Measurements from ENCODE around the gene TSEN54. TPM values are rescaled to one million over a fixed set of nuclear protein-coding genes. Genes with fewer than 3 reads are reported as not detected.
"Not testable (repeated sequence)": the region's sequence is repeated elsewhere in the genome, so short reads cannot be mapped to it uniquely, and the experiment has no call there.

The TSEN54 gene
- total RNA-seq, result 61.7 and 66.4 TPM in 2 replicates

DNA sequence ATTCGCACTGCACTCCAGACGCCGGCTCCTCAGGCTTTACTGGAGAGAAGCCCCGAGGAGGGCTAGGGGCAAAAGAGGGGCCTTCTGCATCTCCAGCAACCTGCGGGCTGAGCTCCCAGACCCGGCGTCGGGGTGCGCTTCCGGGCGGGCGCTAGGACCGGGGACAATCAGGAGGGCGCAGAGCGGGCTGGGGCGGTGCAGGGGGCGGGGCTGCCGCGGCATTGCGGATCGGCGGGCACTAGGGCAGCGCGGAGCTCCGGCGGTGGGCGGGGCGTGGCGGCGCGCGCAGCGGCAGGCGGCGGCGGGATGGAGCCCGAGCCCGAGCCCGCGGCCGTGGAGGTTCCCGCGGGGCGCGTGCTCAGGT is at the start of gene TSEN54:
Gene TSEN54, plus strand, starts transcription at position 274 of the 364 bp plus-strand sequence. Its CDS starts 33 bp downstream, at position 307.
- H3K36me3 Mint-ChIP-seq (ENCODE audit: low read depth), result peaks cover 21% of the 10 kb centered on the region
- DNase-seq, result peak; percentile 99
- H3K27ac Mint-ChIP-seq, result peak within 1 kb of the TSS; percentile 57
- H3K4me3 Mint-ChIP-seq, result peak within 1 kb of the TSS; percentile 82
- H3K4me1 Mint-ChIP-seq, result peaks cover 22% of the 10 kb centered on the region
- H3K9me3 Mint-ChIP-seq, result no peaks in the 10 kb centered on the region
- peaks cover 7% of the 10 kb centered on the region for H3K27me3 Mint-ChIP-seq
- intact Hi-C loops (cut with micrococcal nuclease), result loop anchor here (1.0 to 10.0 kb wide), 5 partner anchors 9 to 221 kb away; partner anchors contain the start of genes LLGL2 and TMEM94

DNA sequence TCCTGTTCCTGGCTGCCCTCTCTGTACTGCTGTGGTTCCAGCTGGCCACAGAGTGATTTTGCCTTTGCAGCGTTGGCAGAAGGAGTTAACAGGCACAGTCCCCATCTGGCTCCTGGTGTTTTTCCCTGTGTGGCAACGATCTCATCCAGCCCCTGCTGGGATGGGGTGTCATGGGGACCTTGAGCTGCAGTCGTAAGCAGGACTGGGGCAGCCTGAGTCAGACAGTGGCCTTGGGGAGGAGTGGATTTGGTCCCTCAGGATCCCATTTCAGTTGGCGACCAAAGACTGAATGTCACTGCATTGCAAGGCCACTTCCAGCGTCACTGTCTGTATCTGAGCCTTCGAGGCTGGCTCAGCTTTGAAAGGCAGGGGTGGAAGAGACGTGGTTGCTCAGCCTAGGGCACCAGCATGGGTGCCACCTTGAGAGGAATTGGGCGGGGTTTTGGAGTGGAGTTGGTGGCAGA is 48.0 kb upstream of the TSEN54 start:
- peaks cover 23% of the 10 kb centered on the region for H3K36me3 Mint-ChIP-seq (ENCODE audit: low read depth)
- peaks cover 7% of the 10 kb centered on the region for H3K4me1 Mint-ChIP-seq
- H3K4me3 Mint-ChIP-seq, result no peak overlapping the region
- no peak overlapping the region for H3K27ac Mint-ChIP-seq
- H3K27me3 Mint-ChIP-seq, result no peaks in the 10 kb centered on the region
- DNase-seq, result no peak
- H3K9me3 Mint-ChIP-seq, result no peaks in the 10 kb centered on the region
- intact Hi-C loops (cut with micrococcal nuclease), result no loop called here

DNA sequence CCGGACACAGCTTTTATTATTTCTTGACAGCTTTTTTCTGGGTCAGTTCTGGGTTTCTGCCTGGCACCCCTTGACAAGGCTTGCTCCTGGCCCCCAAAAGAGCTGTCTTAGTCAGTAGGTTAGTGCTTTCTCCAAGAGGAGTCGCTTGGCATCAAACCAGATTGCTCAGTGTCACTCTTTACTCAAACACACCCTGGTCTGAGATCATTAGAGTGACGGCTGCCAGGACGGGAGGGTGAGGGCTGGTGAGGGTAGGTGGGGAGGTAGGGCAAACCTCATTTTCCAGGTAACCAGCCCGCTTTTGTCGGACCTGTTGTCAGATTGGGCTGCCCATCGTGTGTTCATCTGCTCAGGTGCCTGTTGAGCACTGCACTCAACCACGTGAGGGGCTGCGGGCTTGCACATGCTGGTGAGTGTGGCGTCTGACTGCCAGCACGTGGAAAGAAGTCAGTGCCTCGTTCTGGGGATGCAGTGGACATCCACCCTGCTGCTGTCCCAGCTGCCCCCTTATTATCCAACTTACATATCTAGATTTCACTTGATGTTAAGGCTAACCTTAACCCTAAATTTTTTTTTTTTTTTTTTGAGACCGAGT is 47.5 kb upstream of the TSEN54 start:
- peaks cover 6% of the 10 kb centered on the region for H3K4me1 Mint-ChIP-seq

DNA sequence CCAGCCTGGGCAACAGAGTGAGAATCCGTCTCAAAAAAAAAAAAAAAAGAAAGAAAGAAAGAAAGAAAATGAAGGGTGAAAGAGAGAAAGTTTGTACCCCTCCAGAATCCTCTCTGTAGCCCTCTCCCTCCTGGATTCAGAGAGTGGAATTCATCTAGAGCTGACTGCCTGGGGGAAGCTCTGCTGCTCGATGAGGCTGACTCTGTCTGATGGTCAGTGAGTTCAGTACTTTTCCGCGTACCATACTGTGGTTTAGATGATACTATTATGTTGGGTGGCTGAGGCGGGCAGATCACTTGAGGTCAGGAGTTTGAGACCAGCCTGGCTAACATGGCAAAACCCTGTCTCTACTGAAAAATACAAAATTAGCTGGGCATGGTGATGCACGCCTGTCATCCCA is 45.1 kb upstream of the TSEN54 start:
- no peak overlapping the region for H3K4me3 Mint-ChIP-seq
- H3K36me3 Mint-ChIP-seq (ENCODE audit: low read depth), result peaks cover 21% of the 10 kb centered on the region
- H3K4me1 Mint-ChIP-seq, result peaks cover 2% of the 10 kb centered on the region
- no peaks in the 10 kb centered on the region for H3K27me3 Mint-ChIP-seq
- DNase-seq, result no peak
- no peak overlapping the region for H3K27ac Mint-ChIP-seq
- H3K9me3 Mint-ChIP-seq, result no peaks in the 10 kb centered on the region
- intact Hi-C loops (cut with micrococcal nuclease), result no loop called here

More for the DNA sequence above, 47.5 kb upstream of the TSEN54 start:
- intact Hi-C loops (cut with micrococcal nuclease), result no loop called here
- H3K36me3 Mint-ChIP-seq (ENCODE audit: low read depth), result peaks cover 24% of the 10 kb centered on the region
- H3K9me3 Mint-ChIP-seq, result no peaks in the 10 kb centered on the region
- no peak for DNase-seq
- no peak overlapping the region for H3K4me3 Mint-ChIP-seq
- no peaks in the 10 kb centered on the region for H3K27me3 Mint-ChIP-seq
- no peak overlapping the region for H3K27ac Mint-ChIP-seq

DNA sequence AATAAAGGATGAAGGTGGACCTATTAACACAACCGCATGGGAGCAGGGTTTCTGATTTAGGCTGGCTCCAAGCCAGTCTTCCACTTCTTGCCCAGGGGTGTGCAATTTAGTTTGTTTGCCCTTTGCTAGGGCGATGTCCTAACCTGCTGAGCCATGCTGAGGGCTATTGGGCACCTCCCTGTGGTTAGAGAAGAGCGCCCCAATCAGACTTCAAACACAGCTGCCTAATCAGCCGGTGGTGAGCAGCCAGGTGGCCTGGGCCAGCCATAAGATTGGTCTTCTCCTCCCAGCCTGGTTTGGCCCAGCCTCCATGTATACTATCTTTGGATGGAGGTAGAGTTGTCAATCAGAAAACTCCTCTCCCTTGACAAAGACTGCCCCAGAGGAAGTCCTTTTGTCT is 44.2 kb upstream of the TSEN54 start:
- no peaks in the 10 kb centered on the region for H3K9me3 Mint-ChIP-seq
- H3K4me1 Mint-ChIP-seq, result peaks cover 2% of the 10 kb centered on the region
- no peaks in the 10 kb centered on the region for H3K27me3 Mint-ChIP-seq
- peaks cover 22% of the 10 kb centered on the region for H3K36me3 Mint-ChIP-seq (ENCODE audit: low read depth)
- no peak overlapping the region for H3K27ac Mint-ChIP-seq
- DNase-seq, result no peak
- H3K4me3 Mint-ChIP-seq, result no peak overlapping the region
- intact Hi-C loops (cut with micrococcal nuclease), result no loop called here

DNA sequence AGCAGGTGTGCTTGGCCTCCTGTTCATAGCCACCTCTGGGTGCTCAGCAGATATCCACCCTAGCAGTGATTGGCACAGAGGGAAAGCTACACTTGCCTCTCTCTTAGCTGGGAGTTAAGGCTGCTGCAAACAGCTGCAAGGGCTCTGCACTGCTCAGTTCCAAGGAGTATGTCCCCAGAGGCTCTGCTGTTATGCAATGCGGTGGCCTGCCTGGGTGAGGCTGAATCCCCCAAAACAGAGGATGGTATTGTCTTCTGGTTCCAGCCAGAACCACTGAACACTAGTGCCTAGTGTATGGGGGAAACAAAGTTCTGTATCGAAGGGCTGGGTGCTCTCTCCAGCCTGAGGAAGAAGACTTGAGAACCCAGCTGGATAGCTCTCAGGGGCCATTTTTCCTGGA is 43.1 kb upstream of the TSEN54 start:
- Mint-ChIP-seq H3K27me3 (no peaks in the 10 kb centered on the region), H3K9me3 (no peaks in the 10 kb centered on the region), H3K27ac (no peak overlapping the region), H3K4me3 (no peak overlapping the region), H3K36me3 (ENCODE audit: low read depth) (peaks cover 22% of the 10 kb centered on the region), H3K4me1 (peaks cover 2% of the 10 kb centered on the region)
- DNase-seq, result no peak
- intact Hi-C loops (cut with micrococcal nuclease), result no loop called here

DNA sequence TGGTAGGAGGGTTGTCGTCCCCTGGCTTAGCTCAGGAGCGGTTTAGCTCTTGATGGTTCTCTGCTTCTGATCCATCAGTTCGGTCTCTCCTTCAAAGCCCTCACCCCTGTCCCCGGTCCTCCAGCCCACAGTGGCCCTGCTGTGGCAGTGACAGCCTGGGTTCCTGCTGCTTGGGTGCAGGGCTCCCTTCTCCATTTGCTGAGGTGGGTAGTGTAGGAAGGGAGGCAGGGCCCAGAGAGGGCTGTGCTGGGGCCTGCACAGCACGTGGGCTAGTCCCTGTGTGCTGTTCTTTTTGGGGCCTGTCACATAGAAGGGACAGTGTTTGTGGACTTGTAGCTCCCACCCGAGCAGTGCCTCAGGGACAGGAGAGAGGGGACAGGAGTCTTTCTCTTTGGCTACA is 41.6 kb upstream of the TSEN54 start:
- no peak for DNase-seq
- no peaks in the 10 kb centered on the region for H3K9me3 Mint-ChIP-seq
- intact Hi-C loops (cut with micrococcal nuclease), result no loop called here
- no peaks in the 10 kb centered on the region for H3K27me3 Mint-ChIP-seq
- peaks cover 22% of the 10 kb centered on the region for H3K36me3 Mint-ChIP-seq (ENCODE audit: low read depth)
- peaks cover 2% of the 10 kb centered on the region for H3K4me1 Mint-ChIP-seq
- no peak overlapping the region for H3K27ac Mint-ChIP-seq
- H3K4me3 Mint-ChIP-seq, result no peak overlapping the region

DNA sequence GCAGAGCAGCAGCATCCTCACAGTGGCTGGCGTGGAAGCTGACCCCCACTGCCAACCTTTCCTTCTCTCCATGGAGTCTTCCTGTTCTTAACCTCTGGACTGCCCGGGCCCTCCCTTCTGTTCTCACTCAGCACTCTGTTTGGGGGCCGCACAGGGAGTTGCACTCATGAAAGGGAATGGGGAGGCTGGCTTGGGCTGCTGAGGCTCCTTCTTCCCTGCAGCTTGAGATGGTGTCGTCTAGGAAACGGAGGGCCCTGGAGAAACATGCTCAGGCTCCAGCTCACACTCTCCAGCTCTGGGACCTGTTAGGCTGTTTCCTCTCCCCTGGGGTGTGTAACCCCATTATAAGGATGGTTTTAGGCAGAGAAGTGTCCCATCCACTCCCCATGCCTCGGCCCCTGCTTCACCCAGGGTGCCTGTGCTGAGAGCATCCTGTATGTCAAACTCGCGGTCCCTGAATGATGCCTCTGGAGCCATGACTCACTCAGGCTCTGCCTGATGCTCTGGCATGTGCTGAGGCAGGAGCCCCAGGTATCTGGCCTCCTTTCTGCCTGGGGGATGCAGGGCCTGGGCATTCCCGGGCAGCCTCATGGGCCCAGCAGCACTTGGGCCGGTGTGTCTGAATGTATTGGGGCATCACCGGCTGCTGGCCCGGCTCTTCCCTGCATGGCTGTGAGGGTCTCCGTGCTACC is 41.0 kb upstream of the TSEN54 start:
- Mint-ChIP-seq H3K27ac (no peak overlapping the region), H3K27me3 (no peaks in the 10 kb centered on the region), H3K4me1 (peaks cover 2% of the 10 kb centered on the region), H3K4me3 (no peak overlapping the region), H3K36me3 (ENCODE audit: low read depth) (peaks cover 22% of the 10 kb centered on the region), H3K9me3 (no peaks in the 10 kb centered on the region)
- intact Hi-C loops (cut with micrococcal nuclease), result no loop called here
- DNase-seq, result no peak

DNA sequence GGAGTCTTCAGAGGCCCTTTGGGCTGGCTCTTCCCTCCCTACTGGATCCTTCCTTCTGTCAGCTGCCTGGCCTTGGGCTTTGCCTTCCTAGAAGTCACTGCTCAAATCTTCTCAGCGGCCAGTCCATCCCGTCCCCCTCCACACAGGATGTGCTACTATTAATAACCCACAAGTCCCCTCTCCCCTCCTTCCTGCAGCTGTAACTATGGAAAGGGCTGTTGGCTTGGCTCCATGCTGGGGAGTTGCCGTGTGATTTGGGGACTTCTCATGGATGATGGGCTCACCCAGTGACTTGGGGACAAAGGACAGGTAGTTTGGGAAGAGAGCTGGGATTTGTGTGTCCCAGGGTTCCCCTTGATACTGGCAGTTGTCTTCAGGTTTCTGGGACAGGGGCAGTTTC is 40.5 kb upstream of the TSEN54 start:
- no peak overlapping the region for H3K4me3 Mint-ChIP-seq
- H3K27me3 Mint-ChIP-seq, result no peaks in the 10 kb centered on the region
- intact Hi-C loops (cut with micrococcal nuclease), result no loop called here
- H3K27ac Mint-ChIP-seq, result no peak overlapping the region
- no peak for DNase-seq
- peaks cover 2% of the 10 kb centered on the region for H3K4me1 Mint-ChIP-seq
- peaks cover 22% of the 10 kb centered on the region for H3K36me3 Mint-ChIP-seq (ENCODE audit: low read depth)
- no peaks in the 10 kb centered on the region for H3K9me3 Mint-ChIP-seq

DNA sequence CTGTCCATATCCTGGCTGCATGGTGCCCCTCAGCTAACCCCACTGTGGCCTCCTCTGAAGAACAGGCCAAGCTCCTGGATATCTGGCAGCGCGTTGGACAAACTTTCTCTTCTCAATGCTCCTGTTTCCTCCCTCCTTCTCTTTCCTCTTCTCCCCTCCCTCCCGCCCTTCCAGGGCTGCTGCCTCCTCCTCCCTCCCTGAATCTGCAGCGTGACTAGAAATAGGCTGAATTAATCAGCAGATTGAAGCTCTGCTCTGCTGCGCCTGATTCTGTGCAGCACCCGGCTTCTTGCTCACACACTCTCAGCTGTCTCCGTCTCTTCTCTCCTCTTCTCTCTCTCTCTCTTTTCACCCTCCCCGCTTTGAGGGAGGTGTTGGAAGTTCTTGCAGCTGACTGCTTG is 40.1 kb upstream of the TSEN54 start:
- Mint-ChIP-seq H3K9me3 (no peaks in the 10 kb centered on the region), H3K27me3 (no peaks in the 10 kb centered on the region), H3K4me3 (no peak overlapping the region), H3K36me3 (ENCODE audit: low read depth) (peaks cover 21% of the 10 kb centered on the region), H3K27ac (no peak overlapping the region), H3K4me1 (peaks cover 2% of the 10 kb centered on the region)
- no peak for DNase-seq
- intact Hi-C loops (cut with micrococcal nuclease), result no loop called here

DNA sequence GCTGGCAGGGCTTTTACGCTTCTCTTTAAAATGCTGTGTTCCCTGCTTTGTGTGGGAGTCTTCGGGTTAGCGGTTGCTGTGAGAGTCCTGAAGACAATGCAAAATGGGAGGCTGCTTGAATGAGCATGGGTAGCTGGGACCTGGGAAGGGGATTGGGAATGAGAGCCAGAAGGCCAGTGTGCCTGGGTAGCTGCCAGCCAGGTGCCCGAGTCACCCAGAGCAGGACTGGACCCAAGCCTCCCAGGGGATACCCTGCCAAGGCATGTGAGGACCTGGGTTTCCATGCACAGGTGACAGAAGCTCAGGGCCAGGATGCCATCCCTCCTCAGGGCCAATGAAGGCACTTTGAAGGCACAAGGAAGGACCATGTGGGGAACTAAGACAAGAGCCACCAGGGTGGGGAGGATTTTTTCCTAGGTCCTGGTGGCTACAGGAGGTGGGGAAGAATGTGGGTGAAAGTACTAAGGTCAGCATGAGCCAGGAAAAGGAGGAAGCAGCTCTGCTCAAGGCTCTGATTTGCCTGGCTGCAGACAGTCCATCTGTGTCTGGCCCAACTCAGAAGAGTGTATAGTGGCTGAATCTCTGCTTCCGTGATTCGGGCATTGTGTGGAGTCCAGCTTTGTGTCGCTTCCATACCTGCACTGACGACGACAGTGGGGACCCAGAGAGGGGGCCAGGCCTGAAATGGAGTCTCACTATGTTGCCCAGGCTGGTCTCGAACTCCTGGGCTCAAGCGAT is 39.4 kb upstream of the TSEN54 start:
- Mint-ChIP-seq H3K4me3 (no peak overlapping the region), H3K36me3 (ENCODE audit: low read depth) (peaks cover 16% of the 10 kb centered on the region), H3K27ac (no peak overlapping the region), H3K27me3 (no peaks in the 10 kb centered on the region), H3K4me1 (no peaks in the 10 kb centered on the region), H3K9me3 (no peaks in the 10 kb centered on the region)
- no peak for DNase-seq
- intact Hi-C loops (cut with micrococcal nuclease), result no loop called here

DNA sequence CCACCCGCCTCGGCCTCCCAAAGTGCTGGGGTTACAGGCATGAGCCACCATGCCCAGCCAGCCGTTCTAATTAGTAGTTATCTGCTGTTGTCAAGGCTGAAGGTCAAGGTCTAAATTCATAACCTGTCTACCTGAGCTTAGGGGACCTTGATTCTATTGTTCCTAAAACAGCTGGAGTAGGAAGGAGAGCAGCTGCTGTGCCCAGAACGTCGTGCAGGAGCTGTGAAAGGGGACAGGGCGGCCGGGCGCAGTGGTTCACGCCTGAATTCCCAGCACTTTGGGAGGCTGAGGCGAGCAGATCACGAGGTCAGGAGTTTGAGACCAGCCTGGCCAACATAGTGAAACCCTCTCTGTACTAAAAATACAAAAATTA is 38.9 kb upstream of the TSEN54 start:
- H3K4me1 Mint-ChIP-seq; H3K27me3 Mint-ChIP-seq; intact Hi-C loops (cut with micrococcal nuclease); H3K9me3 Mint-ChIP-seq; H3K4me3 Mint-ChIP-seq; H3K27ac Mint-ChIP-seq; DNase-seq: not testable (repeated sequence)
- H3K36me3 Mint-ChIP-seq (ENCODE audit: low read depth), result peaks cover 13% of the 10 kb centered on the region

DNA sequence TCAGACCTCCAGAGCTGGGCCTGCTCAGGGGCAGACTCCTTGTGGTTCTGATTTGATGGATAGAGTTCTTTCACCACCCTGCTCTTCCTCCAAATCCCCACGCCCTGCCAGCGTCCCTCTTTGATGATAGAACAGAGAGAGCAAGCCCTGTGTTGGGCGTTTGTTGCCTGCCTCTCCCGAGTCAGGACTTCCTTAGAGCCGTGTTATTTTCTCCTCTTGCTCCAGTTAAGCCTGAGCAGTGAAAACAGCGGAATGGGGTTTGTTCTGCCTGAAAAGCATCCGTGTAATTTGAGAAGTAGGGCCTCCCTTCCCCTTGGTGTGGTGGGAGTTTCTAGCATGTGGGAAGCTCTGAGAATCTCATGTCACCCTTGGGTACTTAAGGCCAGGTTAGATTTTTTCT is 37.8 kb upstream of the TSEN54 start:
- DNase-seq, result no peak
- intact Hi-C loops (cut with micrococcal nuclease), result no loop called here
- no peaks in the 10 kb centered on the region for H3K9me3 Mint-ChIP-seq
- peaks cover 2% of the 10 kb centered on the region for H3K4me1 Mint-ChIP-seq
- H3K4me3 Mint-ChIP-seq, result no peak overlapping the region
- no peaks in the 10 kb centered on the region for H3K27me3 Mint-ChIP-seq
- H3K36me3 Mint-ChIP-seq (ENCODE audit: low read depth), result peaks cover 7% of the 10 kb centered on the region
- H3K27ac Mint-ChIP-seq, result no peak overlapping the region

DNA sequence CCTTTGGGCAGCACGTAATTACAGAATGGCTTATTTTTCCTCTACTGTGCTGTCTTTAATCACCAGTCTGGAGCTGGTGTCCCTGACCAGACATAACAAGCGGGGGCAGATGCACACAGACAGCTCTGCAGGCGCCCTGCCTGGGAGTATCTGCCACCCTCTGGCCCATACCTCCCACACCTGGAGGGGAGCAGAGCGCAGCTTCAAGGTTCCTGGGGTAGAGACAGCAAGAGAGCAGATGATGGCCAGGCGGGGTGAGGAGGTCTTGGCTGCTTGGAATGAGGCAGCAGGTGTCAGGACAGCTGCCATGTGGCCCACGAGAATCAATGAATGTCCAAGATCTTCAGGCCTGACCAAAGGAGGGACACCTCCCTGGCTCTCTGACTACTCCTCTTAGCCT is 36.0 kb upstream of the TSEN54 start:
- Mint-ChIP-seq H3K27ac (no peak overlapping the region), H3K9me3 (no peaks in the 10 kb centered on the region), H3K4me3 (no peak overlapping the region), H3K4me1 (peaks cover 4% of the 10 kb centered on the region), H3K36me3 (ENCODE audit: low read depth) (peaks cover 6% of the 10 kb centered on the region), H3K27me3 (no peaks in the 10 kb centered on the region)
- intact Hi-C loops (cut with micrococcal nuclease), result no loop called here
- DNase-seq, result no peak

Data from activated CD4-positive, alpha-beta T cell treated with anti-CD3 and anti-CD28 coated beads, Interleukin-2, amount 10 ng/mL, durations not matched to agents 24 days and 14 days (primary cell).